ENCODE data around the gene KCP. TPM values are rescaled to one million over a fixed set of nuclear protein-coding genes. Genes with fewer than 3 reads are reported as not detected.

The KCP gene
- total and polyA plus RNA-seq, 2 of the 13 experiments (the other 11 are each of a cell fraction or from before 2014, with no cell fraction given) = 0.37 to 1.0 TPM

GRCh38 chr7:128959296-128959695, 48.8 kb upstream of the KCP start:
- Histone ChIP-seq H3K9me3 (ENCODE audit: low read length) (no peaks in the 10 kb centered on the region), H3K79me2 (ENCODE audit: insufficient read depth, low read length) (no peaks in the 10 kb centered on the region), H3K4me1 (ENCODE audit: insufficient read depth, low read length) (no peaks in the 10 kb centered on the region), H3K4me2 (ENCODE audit: low read depth, low read length) (no peak overlapping the region), H3K4me3 (replicated peaks in 1 of 3; ENCODE audit: insufficient read depth in 1 of 3, low read depth in 2 of 3, low read length in 3 of 3) (no peak overlapping the region), H3K27ac (ENCODE audit: extremely low read length, insufficient read depth, low read length) (no peak overlapping the region), H2AFZ (ENCODE audit: low read length) (no peak overlapping the region), H3K9ac (ENCODE audit: insufficient read depth, low read depth, low read length) (no peak overlapping the region), H3K27me3 (ENCODE audit: control insufficient read depth in 1 of 2, insufficient read depth in 2 of 2, low read length in 2 of 2) (no peaks in the 10 kb centered on the region), H4K20me1 (ENCODE audit: insufficient read depth, low read length) (no peaks in the 10 kb centered on the region; the same call in 1 of the 2 replicates), H3K36me3 (replicated peaks in 1 of 2; ENCODE audit: control insufficient read depth in 1 of 2, insufficient read depth in 2 of 2, low read length in 2 of 2) (peaks cover 15 to 71% of the 10 kb centered on the region in 2 experiments)
- ATAC-seq (no peak), FAIRE-seq (no peak), DNase-seq (ENCODE audit: low spot score) (no peak)
- ChIA-PET POLR2A (no interaction called here), CTCF (ENCODE audit: low intra/inter-chr PET ratio, low total read pairs) (no interaction called here)
- no TSS peak for BruUV-seq (replicated peaks)
- intact Hi-C loops (cut with micrococcal nuclease; ENCODE audit: unreplicated experiment) = no loop called here
- in situ Hi-C loops (cut with HindIII; ENCODE audit: extremely low pct_ligation_motif_present, low pct_unique_long_range_greater_than_20kb) = no loop called here
- 98% methylated on average over 4 of the region's 4 CpGs for WGBS (ENCODE audit: low lambda C conversion rate)
- TF ChIP-seq NFRKB (IDR thresholded peaks at IDR 0.05) = no peak
- no peak for TF ChIP-seq CHD4 (IDR thresholded peaks at IDR 0.05; ENCODE audit: borderline replicate concordance, low read length)
- no peak for TF ChIP-seq GMEB2 (CRISPR knock-in tag; IDR thresholded peaks at IDR 0.05; ENCODE audit: low read depth)
- no peak for TF ChIP-seq ZNF24 (IDR thresholded peaks at IDR 0.05)
- TF ChIP-seq FOXM1 (CRISPR knock-in tag; IDR thresholded peaks at IDR 0.05) = no peak
- no peak for TF ChIP-seq SP1 (IDR thresholded peaks at IDR 0.05)
- no peak for TF ChIP-seq SP1 (CRISPR knock-in tag; IDR thresholded peaks at IDR 0.05)
- TF ChIP-seq SP140L (CRISPR knock-in tag; IDR thresholded peaks at IDR 0.05; ENCODE audit: borderline replicate concordance) = no peak
- no peak for TF ChIP-seq ZMAT3 (CRISPR knock-in tag; conservative IDR thresholded peaks at IDR 0.05)
- no peak for TF ChIP-seq STAT5B (CRISPR knock-in tag; IDR thresholded peaks at IDR 0.05)
- TF ChIP-seq, protein P1, sequence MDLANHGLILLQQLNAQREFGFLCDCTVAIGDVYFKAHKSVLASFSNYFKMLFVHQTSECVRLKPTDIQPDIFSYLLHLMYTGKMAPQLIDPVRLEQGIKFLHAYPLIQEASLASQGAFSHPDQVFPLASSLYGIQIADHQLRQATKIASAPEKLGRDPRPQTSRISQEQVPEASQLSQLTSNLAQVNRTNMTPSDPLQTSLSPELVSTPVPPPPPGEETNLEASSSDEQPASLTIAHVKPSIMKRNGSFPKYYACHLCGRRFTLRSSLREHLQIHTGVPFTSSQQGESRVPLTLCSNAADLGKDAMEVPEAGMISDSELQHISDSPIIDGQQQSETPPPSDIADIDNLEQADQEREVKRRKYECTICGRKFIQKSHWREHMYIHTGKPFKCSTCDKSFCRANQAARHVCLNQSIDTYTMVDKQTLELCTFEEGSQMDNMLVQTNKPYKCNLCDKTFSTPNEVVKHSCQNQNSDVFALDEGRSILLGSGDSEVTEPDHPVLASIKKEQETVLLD (CRISPR knock-in tag; IDR thresholded peaks at IDR 0.05; ENCODE audit: low read depth) = no peak
- TF ChIP-seq ZFP36L2 (CRISPR knock-in tag; IDR thresholded peaks at IDR 0.05) = no peak
- TF ChIP-seq ZNF121 (CRISPR knock-in tag; IDR thresholded peaks at IDR 0.05) = no peak
- no peak for TF ChIP-seq ZNF776 (CRISPR knock-in tag; IDR thresholded peaks at IDR 0.05)
- no peak for TF ChIP-seq ZNF841 (CRISPR knock-in tag; IDR thresholded peaks at IDR 0.05; ENCODE audit: borderline replicate concordance)
- TF ChIP-seq PCBP1 (IDR thresholded peaks at IDR 0.05; ENCODE audit: borderline replicate concordance, low read depth, low read length) = no peak
- no peak for TF ChIP-seq SMAD3 (CRISPR knock-in tag; IDR thresholded peaks at IDR 0.05)
- no peak for TF ChIP-seq THAP11 (CRISPR knock-in tag; IDR thresholded peaks at IDR 0.05)
- no peak for TF ChIP-seq REXO4 (CRISPR knock-in tag; IDR thresholded peaks at IDR 0.05; ENCODE audit: borderline replicate concordance)
- TF ChIP-seq, protein P2, sequence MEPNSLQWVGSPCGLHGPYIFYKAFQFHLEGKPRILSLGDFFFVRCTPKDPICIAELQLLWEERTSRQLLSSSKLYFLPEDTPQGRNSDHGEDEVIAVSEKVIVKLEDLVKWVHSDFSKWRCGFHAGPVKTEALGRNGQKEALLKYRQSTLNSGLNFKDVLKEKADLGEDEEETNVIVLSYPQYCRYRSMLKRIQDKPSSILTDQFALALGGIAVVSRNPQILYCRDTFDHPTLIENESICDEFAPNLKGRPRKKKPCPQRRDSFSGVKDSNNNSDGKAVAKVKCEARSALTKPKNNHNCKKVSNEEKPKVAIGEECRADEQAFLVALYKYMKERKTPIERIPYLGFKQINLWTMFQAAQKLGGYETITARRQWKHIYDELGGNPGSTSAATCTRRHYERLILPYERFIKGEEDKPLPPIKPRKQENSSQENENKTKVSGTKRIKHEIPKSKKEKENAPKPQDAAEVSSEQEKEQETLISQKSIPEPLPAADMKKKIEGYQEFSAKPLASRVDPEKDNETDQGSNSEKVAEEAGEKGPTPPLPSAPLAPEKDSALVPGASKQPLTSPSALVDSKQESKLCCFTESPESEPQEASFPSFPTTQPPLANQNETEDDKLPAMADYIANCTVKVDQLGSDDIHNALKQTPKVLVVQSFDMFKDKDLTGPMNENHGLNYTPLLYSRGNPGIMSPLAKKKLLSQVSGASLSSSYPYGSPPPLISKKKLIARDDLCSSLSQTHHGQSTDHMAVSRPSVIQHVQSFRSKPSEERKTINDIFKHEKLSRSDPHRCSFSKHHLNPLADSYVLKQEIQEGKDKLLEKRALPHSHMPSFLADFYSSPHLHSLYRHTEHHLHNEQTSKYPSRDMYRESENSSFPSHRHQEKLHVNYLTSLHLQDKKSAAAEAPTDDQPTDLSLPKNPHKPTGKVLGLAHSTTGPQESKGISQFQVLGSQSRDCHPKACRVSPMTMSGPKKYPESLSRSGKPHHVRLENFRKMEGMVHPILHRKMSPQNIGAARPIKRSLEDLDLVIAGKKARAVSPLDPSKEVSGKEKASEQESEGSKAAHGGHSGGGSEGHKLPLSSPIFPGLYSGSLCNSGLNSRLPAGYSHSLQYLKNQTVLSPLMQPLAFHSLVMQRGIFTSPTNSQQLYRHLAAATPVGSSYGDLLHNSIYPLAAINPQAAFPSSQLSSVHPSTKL (CRISPR knock-in tag; IDR thresholded peaks at IDR 0.05) = no peak
- TF ChIP-seq ZNF605 (CRISPR knock-in tag; IDR thresholded peaks at IDR 0.05) = no peak
